ENCODE measurements around the gene SYNE1. TPM values are rescaled to one million over a fixed set of nuclear protein-coding genes. Genes with fewer than 3 reads are reported as not detected.

The SYNE1 gene
- total and polyA plus RNA-seq, 8 donors, result 79.1 to 201 (median 104) TPM

DNA sequence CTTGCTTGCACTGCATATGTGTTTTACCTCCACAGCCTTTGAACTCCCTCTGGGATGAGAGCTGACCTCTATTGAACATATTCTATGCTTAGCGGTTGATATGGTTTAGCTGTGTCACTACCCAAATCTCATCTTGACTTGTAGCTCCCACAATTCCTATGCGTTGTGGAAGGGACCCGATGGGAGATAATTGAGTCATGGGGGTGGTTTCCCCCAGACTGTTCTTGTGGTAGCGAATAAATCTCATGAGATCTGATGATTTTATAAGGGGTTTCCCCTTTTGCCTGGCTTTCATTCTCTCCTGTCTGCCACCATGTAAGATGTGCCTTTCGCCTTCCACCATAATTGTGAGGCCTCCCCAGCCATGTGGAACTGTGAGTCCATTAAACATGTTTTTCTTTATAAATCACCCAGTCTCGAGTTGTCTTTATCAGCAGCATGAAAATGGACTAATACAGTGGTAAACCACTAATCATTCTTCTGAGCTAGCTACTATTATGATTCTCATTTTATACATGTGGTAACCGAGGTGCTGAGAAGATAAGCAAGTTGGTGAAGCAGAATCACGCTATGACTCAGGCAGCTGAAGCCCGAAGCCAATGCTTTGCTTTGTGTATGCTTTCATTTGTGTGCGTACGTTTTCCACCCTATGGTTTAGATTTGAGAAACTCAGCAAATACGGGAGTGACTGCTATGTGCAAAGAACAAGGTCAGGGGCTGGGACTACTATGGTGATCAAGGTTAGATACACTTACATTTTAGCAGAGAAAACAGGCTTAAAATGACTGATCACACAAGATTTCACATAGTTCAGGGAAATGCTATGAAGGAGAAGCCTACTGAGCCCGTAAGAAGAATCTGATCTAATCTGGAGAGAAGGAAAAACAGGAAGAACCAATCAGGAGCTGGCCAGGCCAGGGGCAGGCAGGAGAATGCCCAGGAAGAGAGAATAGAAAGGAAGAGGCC, 466.2 kb downstream of the SYNE1 start:
- Histone ChIP-seq H3K4me3 (no peak overlapping the region), H3K27ac (peak overlapping the region in 1 of 2 donors; percentile 20), H3K36me3 (peaks cover 0 to 57% of the 10 kb centered on the region in 2 donors), H3K4me1 (no peaks in the 10 kb centered on the region), H3K27me3 (no peaks in the 10 kb centered on the region), H3K9me3 (no peaks in the 10 kb centered on the region)
- TF ChIP-seq, protein P1, sequence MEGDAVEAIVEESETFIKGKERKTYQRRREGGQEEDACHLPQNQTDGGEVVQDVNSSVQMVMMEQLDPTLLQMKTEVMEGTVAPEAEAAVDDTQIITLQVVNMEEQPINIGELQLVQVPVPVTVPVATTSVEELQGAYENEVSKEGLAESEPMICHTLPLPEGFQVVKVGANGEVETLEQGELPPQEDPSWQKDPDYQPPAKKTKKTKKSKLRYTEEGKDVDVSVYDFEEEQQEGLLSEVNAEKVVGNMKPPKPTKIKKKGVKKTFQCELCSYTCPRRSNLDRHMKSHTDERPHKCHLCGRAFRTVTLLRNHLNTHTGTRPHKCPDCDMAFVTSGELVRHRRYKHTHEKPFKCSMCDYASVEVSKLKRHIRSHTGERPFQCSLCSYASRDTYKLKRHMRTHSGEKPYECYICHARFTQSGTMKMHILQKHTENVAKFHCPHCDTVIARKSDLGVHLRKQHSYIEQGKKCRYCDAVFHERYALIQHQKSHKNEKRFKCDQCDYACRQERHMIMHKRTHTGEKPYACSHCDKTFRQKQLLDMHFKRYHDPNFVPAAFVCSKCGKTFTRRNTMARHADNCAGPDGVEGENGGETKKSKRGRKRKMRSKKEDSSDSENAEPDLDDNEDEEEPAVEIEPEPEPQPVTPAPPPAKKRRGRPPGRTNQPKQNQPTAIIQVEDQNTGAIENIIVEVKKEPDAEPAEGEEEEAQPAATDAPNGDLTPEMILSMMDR (IDR thresholded peaks at IDR 0.05), result no peak
- intact Hi-C loops (cut with DNase I), result no loop called here
- DNase-seq, result no peak
- peak; percentile 45 for ATAC-seq

DNA sequence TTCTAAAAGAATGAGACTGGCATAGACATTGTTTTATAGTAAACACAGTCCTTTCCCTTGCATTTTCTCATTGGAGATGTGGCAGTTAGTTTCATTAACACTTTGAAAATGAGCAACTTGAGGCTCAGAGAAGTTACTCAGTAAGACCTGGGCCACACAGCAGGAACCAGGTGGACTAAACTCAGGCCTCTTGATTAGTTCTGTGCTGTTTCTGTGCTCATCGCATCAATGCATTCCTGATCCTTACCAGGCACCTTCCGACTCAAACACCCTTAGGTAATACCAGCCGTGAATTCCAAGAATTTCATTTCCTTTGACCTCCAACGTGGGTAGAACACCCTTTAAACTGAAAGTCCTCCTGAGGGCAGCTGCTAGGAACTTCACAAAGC, 466.9 kb downstream of the SYNE1 start:
- intact Hi-C loops (cut with DNase I), result no loop called here
- TF ChIP-seq, protein P1 (IDR thresholded peaks at IDR 0.05), result no peak
- Histone ChIP-seq H3K27ac (no peak overlapping the region), H3K9me3 (no peaks in the 10 kb centered on the region), H3K27me3 (no peaks in the 10 kb centered on the region), H3K36me3 (peaks cover 0 to 53% of the 10 kb centered on the region in 2 donors), H3K4me3 (no peak overlapping the region), H3K4me1 (no peaks in the 10 kb centered on the region)
- no peak for ATAC-seq
- no peak for DNase-seq

DNA sequence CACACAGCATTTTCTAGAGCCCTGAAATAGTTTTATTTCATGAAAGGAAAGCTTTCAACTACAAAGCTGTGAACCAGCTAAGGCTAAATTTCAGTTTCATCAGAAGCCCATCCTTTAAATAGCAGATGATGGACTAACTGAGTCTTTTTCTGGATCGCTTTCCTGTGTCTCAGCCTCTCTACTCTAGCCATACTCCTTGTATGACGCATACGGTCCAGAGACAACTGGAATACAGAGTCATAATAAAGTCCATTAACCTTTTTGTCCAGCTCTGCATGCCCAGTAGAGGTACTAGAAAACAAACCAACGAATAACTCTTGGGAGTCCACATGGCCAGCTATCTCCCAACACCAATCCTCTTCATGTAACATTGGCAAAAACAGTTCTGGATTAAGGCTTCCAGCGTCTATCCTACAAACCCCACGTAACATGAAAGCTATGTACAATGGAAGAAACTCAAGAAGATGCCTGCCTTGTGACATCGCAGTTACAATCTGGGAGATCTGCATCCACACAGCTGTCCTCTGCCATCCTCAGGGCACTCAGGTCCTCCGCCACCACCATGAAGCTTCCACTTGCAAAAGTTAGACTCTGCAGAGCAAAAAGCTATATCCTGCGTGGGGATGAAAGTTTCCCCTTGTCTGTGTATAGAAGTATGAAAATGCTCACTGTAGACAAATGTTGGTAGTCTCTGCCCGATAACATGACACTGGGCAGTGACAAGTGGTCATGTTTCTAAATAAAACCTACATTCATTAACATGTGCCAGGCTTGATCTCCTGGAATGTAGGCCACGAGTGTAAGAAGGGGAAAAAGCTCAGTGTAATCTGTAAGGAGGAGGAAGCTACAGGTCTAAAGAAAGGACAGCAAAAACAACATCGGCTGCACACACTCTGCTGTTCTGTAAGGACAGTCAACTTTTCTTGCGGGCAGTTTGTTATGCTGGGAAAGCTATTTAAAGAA, 469.2 kb downstream of the SYNE1 start:
- Histone ChIP-seq H3K27me3 (no peaks in the 10 kb centered on the region), H3K9me3 (no peaks in the 10 kb centered on the region), H3K4me3 (no peak overlapping the region), H3K4me1 (no peaks in the 10 kb centered on the region), H3K36me3 (peaks cover 0 to 50% of the 10 kb centered on the region in 2 donors), H3K27ac (no peak overlapping the region)
- DNase-seq (no peak), ATAC-seq (no peak)
- TF ChIP-seq, protein P1 (IDR thresholded peaks at IDR 0.05), result no peak
- intact Hi-C loops (cut with DNase I), result no loop called here

DNA sequence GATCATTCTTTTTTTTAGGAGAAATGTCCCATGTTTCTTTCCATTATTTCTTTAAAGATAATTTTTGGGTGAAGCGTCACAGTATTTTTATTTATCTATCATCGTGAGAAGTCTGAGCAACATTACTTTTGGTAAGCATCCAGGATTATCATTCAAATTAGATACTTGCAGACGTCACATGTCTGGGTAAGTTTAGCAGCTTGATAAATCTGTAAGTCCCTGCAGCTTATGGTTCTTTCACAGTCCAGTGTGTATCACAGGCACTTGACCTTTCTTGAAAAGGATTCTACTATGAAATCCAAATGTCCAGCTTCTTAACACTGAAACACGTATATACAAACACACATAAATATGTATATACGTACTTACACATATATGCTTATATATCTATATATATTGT, 470.3 kb downstream of the SYNE1 start:
- intact Hi-C loops (cut with DNase I), result no loop called here
- no peak for ATAC-seq
- TF ChIP-seq, protein P1 (IDR thresholded peaks at IDR 0.05), result no peak
- Histone ChIP-seq H3K27me3 (no peaks in the 10 kb centered on the region), H3K36me3 (peaks cover 0 to 60% of the 10 kb centered on the region in 2 donors), H3K4me1 (no peaks in the 10 kb centered on the region), H3K4me3 (no peak overlapping the region), H3K27ac (no peak overlapping the region), H3K9me3 (no peaks in the 10 kb centered on the region)
- no peak for DNase-seq

All from left lung (tissue), 10 donors.